NT2/D1 (cell line): ENCODE results near the gene NOC3L.

Source experiments
- SUZ12 ChIP-seq: IDR thresholded peaks from 2 replicates; pipeline ENCODE4 v1.6.1; 2011; ENCODE audit not compliant: insufficient read length, insufficient read depth; ENCODE audit errors: extremely low read depth
- YY1 ChIP-seq: IDR thresholded peaks from 2 replicates; pipeline ENCODE4 v1.6.1; 2011; ENCODE audit not compliant: insufficient read length, insufficient read depth
- ZNF274 ChIP-seq: IDR thresholded peaks from 2 replicates; pipeline ENCODE4 v1.6.1; 2011; ENCODE audit warnings: mild to moderate bottlenecking, low read depth, low read length

DNA sequence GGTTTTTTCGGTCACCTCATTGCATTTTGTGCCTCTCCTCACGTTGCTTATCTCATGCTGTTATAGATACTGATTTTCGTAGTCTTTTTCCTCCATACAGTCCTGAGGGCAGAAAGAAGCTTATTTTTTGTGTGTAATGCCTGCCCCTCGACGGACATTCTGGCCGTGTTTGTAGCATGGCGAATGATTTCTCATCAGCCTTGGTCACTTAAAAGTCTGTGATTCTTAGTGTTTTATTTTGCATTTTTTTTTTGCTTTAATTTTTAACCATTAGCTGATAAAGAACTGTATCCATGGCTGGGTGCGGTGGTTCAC is 469 bp upstream of the NOC3L start:
- TF ChIP-seq YY1, result no peak
- TF ChIP-seq ZNF274, result no peak
- TF ChIP-seq SUZ12, result no peak
